HG03460 (cell line): ENCODE results near the gene IGSF9.
"Not testable (repeated sequence)": the region's sequence is repeated elsewhere in the genome, so short reads cannot be mapped to it uniquely, and the experiment has no call there.

Experiments used
- ATAC-seq: cut with Tn5 transposase; IDR thresholded peaks from one replicate; pipeline ENCODE4 v1.9.1; 2021; ENCODE audit not compliant: unreplicated experiment

IGSF9 gene

DNA sequence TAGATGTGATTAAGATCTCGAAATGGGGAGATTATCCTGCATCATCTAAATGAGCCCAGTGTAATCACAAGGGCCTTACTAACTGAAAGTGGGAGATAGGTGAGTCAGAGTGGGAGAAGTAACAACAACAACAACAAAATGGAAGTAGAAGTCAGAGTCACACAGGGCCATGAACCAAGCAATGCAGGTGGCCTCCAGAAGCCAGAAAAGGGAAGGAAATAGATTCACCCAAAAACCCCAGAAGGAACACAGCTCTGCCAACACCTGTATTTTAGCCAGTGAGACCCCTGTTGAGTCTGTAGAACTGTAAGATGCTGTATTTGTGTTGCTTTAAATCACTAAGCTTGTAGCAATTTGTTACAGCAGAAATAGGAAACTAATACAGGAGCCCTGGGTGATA, 24.2 kb downstream of the IGSF9 start:
- ATAC-seq = peak; percentile 21

DNA sequence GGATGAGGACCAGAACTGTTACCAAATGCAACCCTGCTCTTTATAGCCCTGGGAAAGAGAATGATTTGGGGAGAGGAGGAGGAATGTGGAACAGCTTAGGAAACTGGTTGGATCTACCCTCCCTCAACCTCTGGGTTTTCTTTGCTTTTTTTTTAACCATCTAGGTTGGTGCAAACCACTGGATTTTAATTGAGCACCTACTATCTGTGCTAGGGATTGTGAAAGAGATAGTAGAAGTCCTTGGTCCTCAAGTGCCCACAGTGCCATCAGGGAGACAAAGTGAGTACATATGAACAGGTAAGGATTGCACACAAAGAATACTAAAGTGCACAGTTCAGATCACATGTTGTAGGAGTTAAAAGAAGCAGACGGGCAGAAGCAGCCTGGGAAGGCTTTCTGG, 24.8 kb downstream of the IGSF9 start:
- no peak for ATAC-seq

DNA sequence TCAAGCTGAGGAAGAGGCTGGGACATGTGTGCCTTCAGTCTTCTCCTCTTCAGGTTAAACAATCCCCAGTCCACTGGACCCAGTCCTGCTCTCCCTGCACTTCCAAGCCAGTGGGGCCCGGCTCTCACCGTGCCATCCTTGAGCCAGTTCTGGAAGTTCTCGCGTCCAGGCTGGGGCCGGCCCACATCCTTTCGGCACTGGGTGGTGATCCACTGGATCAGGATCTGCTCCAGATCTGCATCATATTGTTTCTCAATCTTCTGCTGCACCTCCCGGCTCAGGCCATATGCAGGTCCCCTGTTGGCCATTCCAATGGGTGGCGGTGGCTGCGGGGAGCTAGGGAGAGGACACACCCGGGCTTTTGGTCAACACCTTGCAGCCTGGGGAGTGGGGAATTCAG, 25.2 kb downstream of the IGSF9 start:
- no peak for ATAC-seq

DNA sequence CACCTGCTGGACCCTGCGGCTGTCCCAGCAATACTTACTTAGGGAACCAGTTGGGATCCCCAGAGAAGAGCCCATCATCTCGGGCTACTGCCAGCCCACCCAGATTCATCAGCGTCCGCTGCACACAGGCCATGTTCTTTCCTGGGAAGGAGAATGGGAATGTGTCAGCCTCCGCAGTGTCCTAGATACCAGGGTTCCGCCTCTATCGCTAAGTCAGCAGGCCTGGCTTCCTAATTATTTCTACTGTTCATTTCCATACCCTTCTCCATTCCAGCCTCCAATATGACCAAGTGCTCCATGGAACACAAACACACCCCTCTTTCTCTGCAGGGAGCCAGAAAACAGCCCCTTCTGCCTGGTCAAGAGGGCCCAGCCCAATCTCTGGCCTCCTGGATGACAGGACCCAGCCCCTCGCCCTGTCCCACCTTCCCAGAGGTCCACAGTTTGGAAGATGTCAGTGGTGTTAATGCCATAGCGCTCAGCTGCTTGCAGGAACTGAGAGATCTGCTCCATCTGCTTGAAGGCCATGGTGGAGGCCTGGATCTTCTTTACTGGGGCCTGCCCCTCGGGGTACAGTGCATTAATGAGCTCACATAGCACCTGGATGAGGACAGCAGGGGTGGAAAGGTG, 26.1 kb downstream of the IGSF9 start:
- no peak for ATAC-seq

DNA sequence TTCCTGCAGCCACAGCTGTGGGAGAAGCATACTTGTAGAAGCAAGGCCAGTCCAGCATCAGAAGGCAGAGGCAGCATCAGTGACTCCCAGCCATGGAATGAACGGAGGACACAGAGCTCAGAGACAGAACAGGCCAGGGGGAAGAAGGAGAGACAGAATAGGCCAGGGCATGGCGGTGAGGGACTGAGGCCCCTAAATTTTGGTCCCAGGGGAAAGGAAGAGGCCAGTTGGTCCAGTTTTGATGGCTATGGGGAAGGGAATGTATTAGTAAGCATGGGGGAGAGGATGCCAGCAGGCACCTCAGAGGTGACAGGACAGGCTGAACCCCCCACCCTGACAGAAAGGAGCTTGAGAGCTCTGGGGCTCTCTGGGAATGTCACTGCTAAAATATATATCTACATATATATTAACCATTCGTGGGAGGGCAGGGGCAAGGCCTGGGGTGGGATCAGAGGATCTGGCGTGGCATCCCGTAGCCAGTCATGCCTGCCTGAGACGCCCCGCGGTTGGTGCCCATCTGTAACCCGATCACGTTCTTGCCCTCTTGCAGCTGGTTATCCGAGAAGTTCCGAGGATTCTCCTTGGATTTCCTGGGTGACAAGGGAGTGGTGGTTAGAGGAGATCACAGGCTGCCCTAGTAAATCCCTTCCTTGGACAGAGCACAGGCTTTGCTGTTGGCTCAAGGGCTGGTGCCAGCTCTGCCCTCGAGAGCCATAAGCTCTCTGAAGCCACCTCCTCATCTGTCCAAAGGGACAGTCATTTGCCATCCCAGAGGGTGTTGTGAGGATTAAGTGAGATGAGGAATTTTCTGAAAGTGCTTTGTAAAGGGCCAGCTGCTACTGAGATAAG, 26.8 kb downstream of the IGSF9 start:
- no peak for ATAC-seq

DNA sequence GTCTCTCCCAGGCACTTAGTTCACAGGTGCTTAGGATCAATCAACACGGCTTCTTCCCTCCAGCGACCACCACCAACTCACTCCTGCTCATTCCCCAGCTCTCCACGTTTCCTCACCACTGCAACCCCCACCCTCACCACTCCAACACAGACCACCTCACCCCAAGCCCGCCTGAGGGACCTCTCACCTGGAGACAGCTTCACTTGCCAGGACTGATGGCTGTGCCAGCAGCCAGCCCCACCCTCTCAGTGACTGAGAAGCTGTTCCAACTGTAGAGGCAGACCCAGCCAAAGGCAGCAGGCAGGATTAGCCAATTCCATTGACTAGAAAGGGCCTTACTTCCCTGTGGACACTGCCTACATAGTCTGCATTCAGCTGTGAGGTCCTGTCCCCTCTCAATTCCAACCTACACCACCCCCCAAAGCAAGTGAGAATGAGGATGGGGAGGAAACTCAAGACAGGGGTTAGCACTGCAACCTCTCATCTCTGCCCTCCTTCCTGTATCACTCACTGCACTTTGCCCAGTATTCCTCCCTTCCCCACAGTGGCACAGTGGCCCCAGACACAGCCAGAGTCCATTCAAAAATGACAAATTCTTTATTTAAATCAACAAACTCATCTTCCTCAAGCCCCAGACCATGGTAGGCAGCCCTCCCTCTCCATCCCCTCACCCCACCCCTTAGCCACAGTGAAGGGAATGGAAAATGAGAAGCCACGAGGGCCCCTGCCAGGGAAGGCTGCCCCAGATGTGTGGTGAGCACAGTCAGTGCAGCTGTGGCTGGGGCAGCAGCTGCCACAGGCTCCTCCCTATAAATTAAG, 27.7 kb downstream of the IGSF9 start:
- no peak for ATAC-seq

DNA sequence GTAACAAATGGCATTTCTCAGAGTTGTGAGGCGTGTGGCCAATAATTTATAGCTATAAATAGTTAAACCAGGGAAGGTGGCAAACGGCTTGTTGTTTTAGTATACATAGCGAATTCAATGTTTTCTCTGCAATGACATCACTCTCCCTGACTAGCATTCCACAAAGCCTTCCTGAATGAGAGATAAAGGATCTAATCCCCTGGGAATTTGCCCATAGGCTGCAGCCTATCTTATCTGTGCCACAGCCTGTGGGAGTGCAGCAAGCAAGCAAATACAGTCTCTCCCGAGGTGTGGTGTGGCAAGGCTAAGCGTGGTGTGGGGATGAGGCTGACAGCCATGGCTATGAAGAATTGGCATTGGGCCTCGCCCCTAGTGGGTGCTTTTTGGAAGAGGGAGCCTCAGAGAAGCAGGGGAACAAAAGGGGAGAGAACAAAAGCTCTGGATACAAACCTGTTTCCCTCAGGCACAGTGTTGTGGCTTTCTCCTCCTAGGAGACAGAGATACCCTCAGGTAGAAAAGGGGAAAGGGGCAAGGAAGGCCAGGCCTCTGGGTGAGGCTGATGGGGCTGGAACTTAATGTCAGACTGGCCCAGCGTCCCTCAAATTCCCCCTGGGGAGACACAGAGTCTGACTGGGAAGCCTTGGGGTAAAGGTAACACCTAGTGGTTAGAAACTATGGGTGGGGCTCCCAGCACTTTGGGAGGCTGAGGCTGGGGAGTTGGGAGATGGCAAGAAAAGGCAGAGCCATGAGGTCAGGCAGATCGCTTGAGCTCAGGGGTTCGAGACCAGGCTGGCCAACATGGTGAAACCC, 29.0 kb downstream of the IGSF9 start:
- ATAC-seq = no peak

DNA sequence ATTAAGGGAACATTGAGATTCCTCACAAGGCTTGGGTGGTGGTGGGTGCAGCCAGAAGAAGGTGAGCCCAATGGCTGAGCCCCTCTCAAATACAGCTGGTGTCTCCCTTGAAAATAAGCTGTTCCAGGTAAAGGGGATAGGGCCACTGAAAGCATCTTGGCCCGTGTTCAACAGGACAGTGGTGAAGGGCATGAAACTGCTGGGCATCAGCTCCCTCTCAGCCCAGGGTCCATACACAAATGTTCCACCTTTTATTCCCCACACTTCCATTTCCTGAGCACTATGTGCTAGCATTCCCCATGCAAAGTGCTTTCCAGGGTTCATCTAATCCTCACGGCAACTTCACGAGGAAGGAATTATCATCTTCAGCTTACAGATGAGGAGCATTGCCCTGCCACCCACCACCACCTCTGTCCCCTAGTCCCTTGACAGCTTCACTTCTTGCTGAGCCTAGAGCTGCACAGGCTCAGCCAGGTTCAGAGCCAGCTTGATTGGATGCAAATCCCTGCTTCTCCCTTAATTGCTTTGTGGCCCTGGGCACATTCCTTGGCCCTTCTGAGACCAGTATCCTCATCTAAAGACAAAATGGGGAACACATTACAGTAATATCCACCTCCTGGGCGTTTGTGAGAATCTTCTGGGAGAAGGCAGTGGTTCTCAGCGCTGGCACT, 29.7 kb downstream of the IGSF9 start:
- no peak for ATAC-seq

DNA sequence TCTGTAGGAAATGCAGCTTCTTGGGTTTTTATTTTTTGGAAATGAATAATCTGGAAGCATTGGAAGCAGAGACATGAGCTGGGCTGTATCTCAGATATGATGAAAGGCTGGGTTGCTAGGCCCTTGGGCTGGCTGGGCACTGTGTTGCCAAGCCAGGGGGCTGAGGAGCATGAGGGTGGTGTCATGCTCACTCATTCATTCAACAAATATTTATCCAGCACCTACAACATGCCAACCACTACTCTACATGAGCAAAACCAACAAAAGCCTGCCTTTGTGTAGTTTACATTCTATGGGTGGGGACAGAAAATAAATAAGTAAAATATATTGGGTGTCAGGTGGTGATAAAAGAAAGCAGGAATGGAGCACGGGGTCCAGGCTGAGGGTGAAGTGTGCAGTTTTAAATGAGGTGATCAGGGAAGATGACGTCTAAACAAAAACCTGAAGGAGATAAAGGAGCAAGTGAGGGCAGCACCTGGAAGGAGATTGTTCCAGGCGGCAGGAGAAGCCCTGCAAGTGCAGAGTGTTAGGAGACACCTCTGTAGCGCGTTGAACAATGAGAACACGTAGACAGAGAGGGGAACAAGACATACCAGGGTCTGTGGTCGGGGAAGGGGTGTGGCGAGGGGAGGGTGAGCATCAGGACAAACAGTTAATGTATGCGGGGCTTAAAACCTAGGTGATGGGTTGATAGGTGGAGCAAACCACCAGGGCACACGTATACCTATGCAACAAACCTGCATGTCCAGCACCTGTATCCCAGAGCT, 31.0 kb downstream of the IGSF9 start:
- no peak for ATAC-seq

DNA sequence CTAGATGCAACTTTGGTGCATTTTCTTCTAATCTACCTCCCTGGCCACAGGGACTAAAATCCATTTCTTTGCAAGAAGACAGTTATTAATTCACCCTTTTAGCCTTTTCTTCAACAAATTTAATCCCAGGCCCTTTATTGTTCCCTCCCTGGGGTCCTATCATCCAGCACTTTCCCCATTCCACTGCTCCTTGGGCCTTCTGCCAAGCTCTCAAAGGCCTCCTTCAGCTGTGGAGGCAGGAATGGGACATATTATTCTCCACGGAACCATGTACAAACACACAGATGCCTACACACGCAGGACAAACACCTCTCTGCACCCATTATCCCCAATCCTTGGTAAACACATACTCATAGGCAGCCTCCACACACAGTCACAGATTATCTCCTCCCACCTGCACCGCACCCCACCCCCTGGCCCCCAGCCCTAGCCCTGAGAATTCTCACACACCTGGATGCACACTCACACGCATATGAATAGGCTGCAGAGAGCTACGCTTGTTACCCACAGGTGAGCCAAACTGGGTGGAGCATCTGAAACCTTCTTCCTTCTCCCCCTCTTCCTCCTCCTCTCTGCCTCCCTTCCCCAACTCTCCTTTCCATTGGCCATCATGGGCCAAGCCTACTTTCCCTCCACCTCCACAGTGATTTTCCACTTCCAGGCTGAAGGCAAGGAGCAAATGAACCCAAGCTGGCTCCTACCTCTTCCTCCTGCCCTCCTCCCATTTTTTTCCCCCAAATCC, 31.8 kb downstream of the IGSF9 start:
- ATAC-seq = no peak

DNA sequence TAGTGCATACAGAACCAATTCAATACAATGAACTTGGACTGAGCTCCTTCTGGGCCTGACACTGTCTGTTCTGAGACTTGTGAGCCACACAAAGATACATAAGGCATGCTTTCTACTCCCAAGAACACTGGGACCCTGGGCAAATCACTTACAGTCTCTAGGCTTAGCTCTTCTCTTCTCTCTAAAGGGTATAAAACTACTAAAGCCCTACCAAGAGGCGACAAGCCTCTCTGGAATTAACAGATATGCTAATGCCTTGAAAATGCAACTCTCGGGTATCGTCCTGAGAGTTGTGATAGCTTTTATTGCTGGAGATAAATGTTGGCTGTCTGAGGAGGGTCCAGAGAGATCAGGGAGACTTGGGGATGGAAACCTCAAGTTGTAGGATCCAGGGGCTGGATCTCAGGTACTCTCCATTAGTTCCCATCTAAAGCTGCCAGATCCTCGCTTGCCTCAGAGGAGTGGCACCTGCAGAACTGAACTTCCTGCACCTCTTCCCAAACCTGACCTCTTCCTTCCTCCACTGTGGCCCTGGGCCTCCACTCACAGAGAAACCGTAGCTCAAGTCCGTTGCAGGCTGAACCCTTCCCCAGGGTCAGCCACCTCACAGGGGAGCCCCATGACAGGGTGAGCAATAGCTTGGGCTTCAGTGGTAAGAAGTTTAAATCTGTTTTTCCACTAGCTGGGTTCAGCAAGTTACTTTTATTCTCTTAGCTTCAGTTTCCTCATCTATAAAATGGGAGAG, 33.9 kb downstream of the IGSF9 start:
- no peak for ATAC-seq

DNA sequence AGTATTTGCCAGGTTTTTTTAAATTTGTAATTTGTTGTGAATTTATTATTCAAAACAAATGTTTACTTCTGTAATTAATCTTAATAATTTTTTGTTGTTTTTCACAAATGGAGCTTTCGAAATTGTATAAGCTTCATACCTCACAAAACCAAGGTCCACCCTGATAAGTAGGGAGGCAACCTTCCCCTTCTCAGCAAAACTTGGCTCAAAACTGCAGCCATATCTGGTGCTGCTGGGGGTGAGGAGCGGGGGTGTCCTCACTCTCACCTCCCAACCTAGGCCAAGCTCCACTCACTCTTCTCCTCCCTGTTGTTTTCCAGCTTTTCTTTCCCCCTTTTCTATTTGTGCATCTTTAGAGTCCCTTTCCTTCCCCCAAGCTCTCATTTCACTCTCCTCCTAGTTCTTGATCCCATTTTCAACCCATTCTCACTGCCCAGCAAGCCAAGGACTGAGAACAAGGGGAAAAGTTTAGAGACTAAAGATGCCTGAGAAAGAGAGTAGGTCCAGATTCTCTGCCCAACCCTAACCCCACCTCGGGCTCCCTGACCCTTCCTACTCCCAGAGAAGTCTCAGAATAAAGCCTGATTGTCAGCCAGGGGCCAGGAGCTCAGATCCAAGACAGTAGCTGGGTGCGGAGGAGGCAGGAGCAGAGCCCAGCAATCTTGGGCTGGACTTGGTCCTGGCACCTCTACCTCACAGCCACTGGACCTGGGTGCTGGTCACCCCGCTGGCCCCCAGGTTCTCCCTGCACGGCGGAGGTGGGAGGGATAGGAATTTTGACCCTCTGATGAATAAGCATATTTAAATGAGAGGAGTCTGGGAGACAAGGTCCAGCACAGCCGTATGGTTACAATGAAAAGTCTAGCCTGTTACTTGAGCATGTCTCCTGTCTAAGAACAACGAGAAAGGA, 37.1 kb downstream of the IGSF9 start:
- no peak for ATAC-seq

DNA sequence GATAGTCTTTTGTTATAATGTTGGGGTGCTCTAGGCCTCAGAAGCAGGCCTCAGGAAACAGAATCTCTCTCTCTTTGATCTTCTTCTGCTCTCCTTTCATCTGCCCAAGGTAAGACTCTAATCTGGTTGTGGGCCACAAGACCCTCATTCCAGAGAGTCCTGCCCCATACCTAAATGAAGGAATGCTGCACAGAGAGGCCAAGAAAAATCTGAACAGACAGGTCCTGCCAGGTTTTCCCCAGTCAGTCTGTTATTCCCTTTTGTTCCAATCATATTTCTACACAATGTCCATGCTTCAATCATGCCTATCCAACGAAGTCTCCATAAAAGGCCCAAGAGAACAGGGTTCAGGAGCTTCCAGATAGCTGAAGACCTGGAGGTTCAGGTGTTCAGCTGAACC, 38.5 kb downstream of the IGSF9 start:
- ATAC-seq = no peak

DNA sequence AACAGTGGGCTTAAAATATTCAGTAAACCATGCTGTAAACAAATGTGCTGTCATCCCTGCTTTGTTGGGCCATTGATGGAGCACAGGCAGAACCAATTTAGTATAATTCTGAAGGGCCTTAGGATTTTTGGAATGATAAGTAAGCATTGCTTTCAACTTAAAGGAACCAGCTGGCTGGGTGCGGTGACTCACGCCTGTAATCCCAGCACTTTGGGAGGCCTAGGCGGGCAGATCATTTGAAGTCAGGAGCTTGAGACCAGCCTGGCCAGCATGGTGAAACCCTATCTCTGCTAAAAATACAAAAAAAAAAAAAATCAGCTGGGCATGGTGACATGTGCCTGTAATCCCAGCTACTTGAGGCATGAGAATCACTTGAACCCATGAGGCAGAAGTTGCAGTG, 41.4 kb downstream of the IGSF9 start:
- ATAC-seq = not testable (repeated sequence)

DNA sequence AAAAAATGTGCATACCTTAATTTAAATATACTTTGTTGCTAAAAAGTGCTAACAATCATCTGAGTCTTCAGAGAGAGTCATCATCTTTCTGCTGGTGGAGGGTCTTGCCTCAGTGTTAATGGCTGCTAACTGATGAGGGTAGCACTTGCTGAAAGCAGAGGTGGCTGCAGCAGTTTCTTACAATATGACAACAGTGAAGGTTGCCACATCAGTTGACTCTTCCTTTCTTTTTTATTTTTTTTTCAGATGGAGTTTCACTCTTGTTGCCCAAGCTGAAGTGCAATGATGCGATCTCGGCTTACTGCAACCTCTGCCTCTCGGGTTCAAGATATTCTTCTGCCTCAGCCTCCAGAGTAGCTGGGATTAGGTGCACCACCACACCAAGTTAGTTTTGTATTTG, 42.9 kb downstream of the IGSF9 start:
- ATAC-seq = no peak

DNA sequence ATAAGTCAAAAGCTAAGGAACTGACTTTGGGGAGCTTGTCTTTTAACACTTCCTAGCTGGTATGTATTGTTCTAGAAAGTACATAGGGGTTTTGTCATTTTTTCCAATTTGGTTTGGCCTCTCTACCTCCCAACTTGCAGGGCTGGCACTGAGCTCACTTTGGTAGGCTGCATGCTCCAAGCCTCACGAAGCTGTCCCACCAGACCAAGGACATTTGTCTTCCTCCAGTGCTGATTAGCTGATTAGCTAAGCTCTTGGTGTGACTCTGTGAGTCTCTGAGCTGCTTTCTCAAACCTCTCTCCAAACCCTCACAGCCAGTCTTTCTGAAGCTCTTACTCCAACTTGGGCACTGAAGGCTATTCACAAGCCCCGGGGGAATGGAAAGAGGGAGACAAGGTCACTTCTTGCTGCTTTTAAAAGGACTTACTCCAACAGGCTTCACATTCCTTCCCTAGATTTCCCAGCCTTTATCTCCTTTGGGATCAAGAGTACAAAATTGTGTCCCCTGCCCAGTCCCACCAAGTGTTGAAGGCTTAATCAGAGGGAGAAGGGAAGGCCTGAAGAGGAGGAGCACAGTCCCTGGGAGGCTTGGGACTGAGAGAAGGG, 44.6 kb downstream of the IGSF9 start:
- no peak for ATAC-seq
